Measurements from ENCODE around the gene MON1A.

The MON1A gene

GRCh38 chr3:49929291-49930167 is at the start of gene MON1A:
MON1A (minus strand) TSS chr3:49929811; CDS start chr3:49913346, 16,465 bp downstream.
- Histone ChIP-seq H3K4me3 (peak within 1 kb of the TSS; percentile 82), H3K4me1 (peaks cover 39% of the 10 kb centered on the region), H3K4me2 (peak within 1 kb of the TSS; percentile 82), H3K27ac (peak within 1 kb of the TSS; percentile 84), H3K9me3 (no peaks in the 10 kb centered on the region), H3K36me3 (peaks cover under 1% of the 10 kb centered on the region; the same call in 1 of the 2 replicates), H3K27me3 (no peaks in the 10 kb centered on the region), H3K9ac (peak within 1 kb of the TSS; percentile 83), H4K20me1 (no peaks in the 10 kb centered on the region)
- TF ChIP-seq Cebpa-rat (IDR thresholded peaks at IDR 0.05) = no peak; the same call in 1 of the 2 replicates

DNA sequence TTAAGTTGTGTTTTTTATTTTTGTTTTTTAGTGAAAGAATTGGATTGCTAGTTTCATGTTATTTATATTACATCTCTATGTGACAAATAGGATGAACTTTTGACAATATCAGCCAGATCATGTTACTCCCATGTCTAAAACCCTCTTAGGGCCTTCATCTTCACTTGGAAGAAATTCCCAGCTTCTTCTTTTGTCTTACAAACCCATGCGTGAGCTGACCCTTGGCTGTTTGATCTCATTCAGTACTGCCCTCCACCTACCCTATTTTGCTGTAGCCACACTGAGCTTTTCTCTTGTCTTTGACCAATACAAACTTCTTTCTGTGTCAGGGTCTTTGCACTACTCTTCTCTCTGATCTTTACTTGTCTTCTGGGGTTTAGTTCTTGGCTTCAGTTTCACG is 47.3 kb upstream of the MON1A start:
- peaks cover 94% of the 10 kb centered on the region for H3K36me3 ChIP-seq
- no peaks in the 10 kb centered on the region for H3K9me3 ChIP-seq
- no peak overlapping the region for H3K4me2 ChIP-seq
- no peak overlapping the region for H3K9ac ChIP-seq
- no peak overlapping the region for H3K4me3 ChIP-seq
- H4K20me1 ChIP-seq = peaks cover 64% of the 10 kb centered on the region
- no peak overlapping the region for H3K27ac ChIP-seq
- no peak for TF ChIP-seq Cebpa-rat (IDR thresholded peaks at IDR 0.05)
- no peaks in the 10 kb centered on the region for H3K27me3 ChIP-seq
- no peaks in the 10 kb centered on the region for H3K4me1 ChIP-seq

DNA sequence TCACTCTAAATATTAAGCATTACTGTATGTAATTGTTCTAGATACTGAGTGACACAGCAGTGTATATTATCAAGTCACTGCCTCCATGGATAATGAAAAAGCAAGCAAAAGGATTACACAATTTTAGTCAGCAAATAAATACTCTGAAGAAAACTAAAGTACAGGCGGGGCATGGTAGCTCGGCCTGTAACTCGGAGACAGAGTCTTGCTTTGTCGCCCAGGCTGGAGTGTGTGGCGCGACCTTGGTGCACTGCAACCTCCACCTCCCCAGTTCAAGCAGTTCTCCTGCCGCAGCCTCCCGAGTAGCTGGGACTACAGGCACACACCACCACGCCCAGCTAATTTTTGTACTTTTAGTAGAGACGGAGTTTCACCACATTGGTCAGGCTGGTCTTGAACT is 43.0 kb upstream of the MON1A start:
- no peaks in the 10 kb centered on the region for H3K9me3 ChIP-seq
- H3K27ac ChIP-seq = no peak overlapping the region
- no peak overlapping the region for H3K4me3 ChIP-seq
- TF ChIP-seq Cebpa-rat (IDR thresholded peaks at IDR 0.05) = no peak
- no peak overlapping the region for H3K9ac ChIP-seq
- H3K4me2 ChIP-seq = no peak overlapping the region
- H3K27me3 ChIP-seq = no peaks in the 10 kb centered on the region
- H4K20me1 ChIP-seq = peaks cover 73% of the 10 kb centered on the region
- 0 out of 2 replicates have a peak, but pooled peaks cover 5% of the 10 kb centered on the region for H3K4me1 ChIP-seq
- H3K36me3 ChIP-seq = peaks cover 93% of the 10 kb centered on the region

GRCh38 chr3:49968346-49968745 is 38.7 kb upstream of the MON1A start:
- H3K27ac ChIP-seq = no peak overlapping the region
- no peak for TF ChIP-seq Cebpa-rat (IDR thresholded peaks at IDR 0.05)
- 0 out of 2 replicates have a peak, but pooled peaks cover 5% of the 10 kb centered on the region for H3K4me1 ChIP-seq
- H3K9me3 ChIP-seq = no peaks in the 10 kb centered on the region
- H3K27me3 ChIP-seq = no peaks in the 10 kb centered on the region
- no peak overlapping the region for H3K9ac ChIP-seq
- peaks cover 97% of the 10 kb centered on the region for H4K20me1 ChIP-seq
- peaks cover 91% of the 10 kb centered on the region for H3K36me3 ChIP-seq
- no peak overlapping the region for H3K4me2 ChIP-seq
- no peak overlapping the region for H3K4me3 ChIP-seq

GRCh38 chr3:49967291-49967690 is 37.7 kb upstream of the MON1A start:
- Histone ChIP-seq H3K27ac (no peak overlapping the region), H3K9ac (no peak overlapping the region), H3K36me3 (peaks cover 91% of the 10 kb centered on the region), H3K4me3 (no peak overlapping the region), H3K4me2 (no peak overlapping the region), H3K9me3 (no peaks in the 10 kb centered on the region), H4K20me1 (peaks cover 98% of the 10 kb centered on the region), H3K27me3 (no peaks in the 10 kb centered on the region), H3K4me1 (0 out of 2 replicates have a peak, but pooled peaks cover 5% of the 10 kb centered on the region)
- no peak for TF ChIP-seq Cebpa-rat (IDR thresholded peaks at IDR 0.05)

- peaks cover 91% of the 10 kb centered on the region for H3K36me3 ChIP-seq
- H3K27me3 ChIP-seq = no peaks in the 10 kb centered on the region
- H3K9me3 ChIP-seq = no peaks in the 10 kb centered on the region
- 0 out of 2 replicates have a peak, but pooled peaks cover 5% of the 10 kb centered on the region for H3K4me1 ChIP-seq
- H3K4me2 ChIP-seq = no peak overlapping the region
- no peak overlapping the region for H3K9ac ChIP-seq
- no peak for TF ChIP-seq Cebpa-rat (IDR thresholded peaks at IDR 0.05)
- peaks cover 98% of the 10 kb centered on the region for H4K20me1 ChIP-seq
- H3K4me3 ChIP-seq = no peak overlapping the region
- H3K27ac ChIP-seq = no peak overlapping the region
These were observed 36.8 kb upstream of the MON1A start for GRCh38 chr3:49966233-49966942.

DNA sequence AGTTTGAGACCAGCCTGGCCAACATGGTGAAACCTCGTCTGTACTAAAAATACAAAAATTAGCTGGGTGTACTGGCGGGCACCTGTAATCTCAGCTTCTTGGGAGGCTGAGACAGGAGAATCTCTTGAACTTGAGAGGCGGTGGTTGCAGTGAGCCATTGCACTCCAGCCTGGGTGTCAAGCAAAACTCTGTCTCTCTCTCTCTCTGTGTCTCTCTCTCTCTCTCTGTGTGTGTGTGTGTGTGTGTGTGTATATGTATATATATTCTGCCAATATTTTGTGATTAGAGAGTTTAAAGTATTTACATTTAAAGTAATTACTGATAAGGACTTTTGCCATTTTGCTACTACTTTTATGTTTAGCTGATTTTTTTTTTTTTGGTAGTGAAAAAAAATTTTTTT is 26.0 kb upstream of the MON1A start:
- TF ChIP-seq Cebpa-rat (IDR thresholded peaks at IDR 0.05) = no peak
- H3K4me1 ChIP-seq = peaks cover 16% of the 10 kb centered on the region
- H3K27me3 ChIP-seq = no peaks in the 10 kb centered on the region
- no peak overlapping the region for H3K4me3 ChIP-seq
- H3K9me3 ChIP-seq = no peaks in the 10 kb centered on the region
- no peak overlapping the region for H3K9ac ChIP-seq
- H3K36me3 ChIP-seq = peaks cover 56% of the 10 kb centered on the region
- H3K27ac ChIP-seq = no peak overlapping the region
- peaks cover 100% of the 10 kb centered on the region for H4K20me1 ChIP-seq
- H3K4me2 ChIP-seq = no peak overlapping the region

- H3K4me3 ChIP-seq = no peak overlapping the region
- TF ChIP-seq Cebpa-rat (IDR thresholded peaks at IDR 0.05) = no peak
- peaks cover 64% of the 10 kb centered on the region for H3K36me3 ChIP-seq
- H3K27me3 ChIP-seq = no peaks in the 10 kb centered on the region
- H3K4me1 ChIP-seq = peaks cover 4% of the 10 kb centered on the region; the same call in 1 of the 2 replicates
- H3K27ac ChIP-seq = no peak overlapping the region
- H3K9ac ChIP-seq = no peak overlapping the region
- H4K20me1 ChIP-seq = peaks cover 100% of the 10 kb centered on the region
- H3K9me3 ChIP-seq = no peaks in the 10 kb centered on the region
- no peak overlapping the region for H3K4me2 ChIP-seq
These were observed 23.3 kb upstream of the MON1A start for GRCh38 chr3:49952924-49953323.

DNA sequence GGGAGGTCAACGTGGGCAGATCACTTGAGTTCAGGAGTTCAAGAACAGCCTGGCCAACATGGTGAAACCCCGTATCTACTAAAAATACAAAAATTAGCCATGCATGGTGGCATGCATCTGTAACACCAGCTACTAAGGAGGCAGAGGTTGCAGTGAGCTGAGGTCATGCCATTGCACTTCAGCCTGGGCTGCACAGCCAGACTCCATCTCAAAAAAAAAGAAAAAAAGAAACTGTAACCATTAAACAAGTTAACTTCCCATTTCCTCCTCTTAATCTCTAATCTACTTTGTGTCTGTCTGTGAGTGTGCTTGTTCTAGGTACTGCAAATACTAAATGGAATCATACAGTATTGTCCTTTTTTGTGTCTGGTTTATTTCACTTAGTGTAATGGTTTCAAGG is 13.0 kb upstream of the MON1A start:
- no peak for TF ChIP-seq Cebpa-rat (IDR thresholded peaks at IDR 0.05)
- Histone ChIP-seq H3K9me3 (peaks cover 11% of the 10 kb centered on the region; the same call in 1 of the 2 replicates), H3K36me3 (peaks cover 47% of the 10 kb centered on the region), H4K20me1 (peaks cover 76% of the 10 kb centered on the region), H3K4me1 (peaks cover 56% of the 10 kb centered on the region), H3K4me3 (no peak overlapping the region), H3K27me3 (no peaks in the 10 kb centered on the region), H3K4me2 (peak overlapping the region; percentile 90), H3K27ac (no peak overlapping the region), H3K9ac (no peak overlapping the region)

Measured in BLaER1 (cell line).